NCI-H187 treated with DMSO at 0.1 percent for 48 hours (cell line): Measurements from ENCODE around the gene PNPO.
"Not testable (repeated sequence)": the region's sequence is repeated elsewhere in the genome, so short reads cannot be mapped to it uniquely, and the experiment has no call there.

Experiments
- DNase-seq: peaks from one replicate; lab custom pipeline; 2025; lab: John Stamatoyannopoulos, UW

The PNPO gene

GRCh38 chr17:47975189-47975822 lies 33.9 kb downstream of the PNPO start:
- DNase-seq = no peak

GRCh38 chr17:47975823-47976205 lies 34.4 kb downstream of the PNPO start:
- DNase-seq = no peak

GRCh38 chr17:47978324-47978723 lies 37.0 kb downstream of the PNPO start:
- no peak for DNase-seq

GRCh38 chr17:47980541-47980940 lies 39.2 kb downstream of the PNPO start:
- no peak for DNase-seq

- no peak for DNase-seq
Observed at GRCh38 chr17:47981462-47981861, 40.1 kb downstream of the PNPO start.

- no peak for DNase-seq
Observed at GRCh38 chr17:47982091-47982617, 40.8 kb downstream of the PNPO start.

- DNase-seq = no peak
Observed at GRCh38 chr17:47982645-47983390, 41.4 kb downstream of the PNPO start.

GRCh38 chr17:47983492-47984223 lies 42.3 kb downstream of the PNPO start:
- no peak for DNase-seq

GRCh38 chr17:47986520-47986919 lies 45.1 kb downstream of the PNPO start:
- DNase-seq = no peak

- DNase-seq = no peak
Observed at GRCh38 chr17:47987240-47987835, 46.0 kb downstream of the PNPO start.

GRCh38 chr17:47988445-47988844 lies 47.1 kb downstream of the PNPO start:
- not testable (repeated sequence) for DNase-seq

GRCh38 chr17:47989159-47989558 lies 47.8 kb downstream of the PNPO start:
- no peak for DNase-seq

GRCh38 chr17:47989700-47990099 lies 48.3 kb downstream of the PNPO start:
- no peak for DNase-seq

GRCh38 chr17:47990962-47991731 lies 49.8 kb downstream of the PNPO start:
- no peak for DNase-seq

GRCh38 chr17:47992216-47992615 lies 50.8 kb downstream of the PNPO start:
- DNase-seq = no peak

- no peak for DNase-seq
Observed at GRCh38 chr17:47993031-47993564, 51.7 kb downstream of the PNPO start.

GRCh38 chr17:47993964-47994363 lies 52.6 kb downstream of the PNPO start:
- DNase-seq = no peak

- no peak for DNase-seq
Observed at GRCh38 chr17:47994724-47995123, 53.4 kb downstream of the PNPO start.

GRCh38 chr17:47995241-47995935 lies 54.0 kb downstream of the PNPO start:
- no peak for DNase-seq

- no peak for DNase-seq
Observed at GRCh38 chr17:47996201-47996600, 54.8 kb downstream of the PNPO start.

GRCh38 chr17:47997586-47997985 lies 56.2 kb downstream of the PNPO start:
- DNase-seq = no peak
